Stimulated activated CD4-positive, alpha-beta T cell treated with anti-CD3 and anti-CD28 coated beads, TNF-alpha, amount 100 ng/mL, for 1 hour (primary cell): Measurements from ENCODE around the gene MOG.

Source experiments
- DNase-seq, 3 donors: peaks; one replicate each; pipeline ENCODE4 v3.0.0-alpha.2; 2020; ENCODE audit warnings: low read depth in 3 of 3, low spot score in 1 of 3

The MOG gene

DNA sequence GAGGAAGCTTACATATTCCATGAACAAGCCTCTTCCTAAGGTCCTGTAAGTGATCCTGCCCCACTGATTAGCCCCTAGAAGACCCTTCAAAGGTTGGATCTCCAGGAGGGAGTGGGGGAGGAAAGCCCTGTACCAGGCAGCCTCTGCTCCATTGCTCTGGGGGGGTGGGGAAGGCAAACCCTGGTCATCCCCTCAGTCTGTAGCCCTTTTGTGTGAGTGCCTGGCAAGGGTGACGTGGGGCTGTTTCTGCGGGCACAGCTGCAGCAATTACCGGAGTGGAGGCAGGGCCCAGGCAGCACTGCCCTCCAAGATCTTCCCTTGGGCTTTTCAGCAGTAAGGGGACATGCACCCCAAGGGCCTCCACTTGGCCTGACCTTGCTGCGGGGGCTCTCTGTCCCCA is at the start of gene MOG:
Gene MOG (plus strand): TSS at position 295 of the 400 bp plus-strand sequence. CDS start 118 bp downstream, outside the sequence.
- DNase-seq, result no peak

DNA sequence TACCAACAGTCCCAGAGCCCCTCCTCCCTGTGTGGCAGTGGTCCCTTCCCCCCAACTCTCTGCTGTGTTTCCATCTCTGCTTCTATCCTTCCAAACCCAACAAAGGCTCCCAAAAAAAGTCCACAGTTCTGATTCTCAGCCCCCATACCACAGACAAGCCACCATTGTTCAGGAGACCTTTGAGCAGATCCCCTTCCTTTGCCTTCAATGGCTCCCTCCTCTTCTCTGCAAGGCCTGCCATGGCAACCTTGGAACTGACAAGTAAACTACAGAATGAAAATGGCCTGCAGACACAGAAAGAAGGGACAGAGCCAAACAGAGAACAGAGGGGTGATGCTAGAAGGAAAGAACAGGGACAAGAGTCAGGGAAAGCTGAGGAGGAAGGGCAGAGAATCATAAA is 48.8 kb upstream of the MOG start:
- no peak for DNase-seq

DNA sequence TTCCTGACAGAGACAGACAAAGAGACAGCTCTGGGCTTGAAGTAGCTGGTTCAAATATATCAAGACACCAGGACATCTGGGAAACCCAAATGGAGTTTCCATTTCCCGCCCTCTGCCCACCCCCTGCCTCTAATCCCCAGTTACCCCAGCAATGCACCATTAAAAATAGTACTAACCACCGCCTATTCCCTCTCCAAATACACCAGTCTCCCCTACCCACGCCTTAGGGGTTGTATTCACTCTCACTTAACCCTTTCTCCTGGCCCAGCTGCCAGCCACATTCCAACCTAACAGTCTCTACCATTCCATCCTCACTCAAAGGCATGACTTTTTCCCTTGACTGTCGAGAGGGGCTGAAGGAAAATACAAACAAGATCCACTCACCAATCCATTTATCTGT is 46.4 kb upstream of the MOG start:
- DNase-seq, result no peak

DNA sequence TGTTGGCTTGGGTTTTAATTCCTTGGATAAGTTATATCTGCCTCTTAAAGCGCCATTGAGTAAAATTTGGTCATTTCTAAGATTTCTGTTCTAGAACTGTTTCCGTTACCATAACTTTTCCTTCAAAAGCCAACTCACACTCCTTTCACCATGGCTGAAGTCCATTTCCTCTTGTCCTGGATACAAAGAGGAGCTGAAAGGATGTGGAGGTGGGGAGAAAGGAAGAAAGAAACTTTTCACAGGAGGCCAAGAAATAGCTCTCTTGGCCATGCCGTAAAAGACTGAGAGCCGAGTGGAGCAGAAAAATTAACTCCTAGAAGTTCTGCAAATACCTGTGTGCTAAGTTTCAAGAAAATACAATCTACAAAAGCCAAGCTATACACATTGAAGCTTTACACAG is 45.5 kb upstream of the MOG start:
- no peak for DNase-seq

DNA sequence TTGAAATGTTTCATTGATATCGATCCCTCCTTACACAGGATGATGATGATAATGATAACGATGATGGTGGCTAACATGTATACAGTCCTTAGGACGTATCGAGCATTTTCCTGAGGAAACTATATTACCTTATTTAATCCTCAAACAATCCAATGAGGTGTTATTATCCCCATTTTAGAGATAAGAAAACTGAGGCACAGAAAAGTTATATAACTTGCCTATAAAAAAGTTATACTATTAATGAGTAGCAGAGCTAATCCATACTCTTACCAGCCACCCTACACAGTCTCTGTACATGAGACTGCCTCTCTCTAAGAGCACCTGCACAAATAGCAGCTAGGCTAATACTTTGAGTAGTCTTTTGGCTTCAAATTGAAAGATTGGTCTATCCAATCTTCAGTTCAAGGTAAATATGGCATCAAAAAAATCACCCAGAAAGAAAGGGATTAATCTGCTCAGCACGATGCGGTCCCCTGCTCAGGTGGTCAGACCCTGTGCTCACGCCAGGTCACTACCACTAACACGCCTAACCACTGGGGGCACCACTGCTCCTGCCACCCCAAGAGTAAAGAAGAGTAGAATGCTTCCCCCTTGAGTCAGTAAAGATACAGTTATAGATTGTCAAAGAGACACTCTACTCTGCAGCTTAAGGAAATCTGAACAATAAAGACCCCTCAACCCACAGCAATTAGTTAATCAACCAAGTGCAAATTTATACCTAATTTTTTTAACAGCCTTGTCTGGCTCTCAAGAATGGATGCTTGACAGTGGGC is 38.9 kb upstream of the MOG start:
- no peak for DNase-seq

DNA sequence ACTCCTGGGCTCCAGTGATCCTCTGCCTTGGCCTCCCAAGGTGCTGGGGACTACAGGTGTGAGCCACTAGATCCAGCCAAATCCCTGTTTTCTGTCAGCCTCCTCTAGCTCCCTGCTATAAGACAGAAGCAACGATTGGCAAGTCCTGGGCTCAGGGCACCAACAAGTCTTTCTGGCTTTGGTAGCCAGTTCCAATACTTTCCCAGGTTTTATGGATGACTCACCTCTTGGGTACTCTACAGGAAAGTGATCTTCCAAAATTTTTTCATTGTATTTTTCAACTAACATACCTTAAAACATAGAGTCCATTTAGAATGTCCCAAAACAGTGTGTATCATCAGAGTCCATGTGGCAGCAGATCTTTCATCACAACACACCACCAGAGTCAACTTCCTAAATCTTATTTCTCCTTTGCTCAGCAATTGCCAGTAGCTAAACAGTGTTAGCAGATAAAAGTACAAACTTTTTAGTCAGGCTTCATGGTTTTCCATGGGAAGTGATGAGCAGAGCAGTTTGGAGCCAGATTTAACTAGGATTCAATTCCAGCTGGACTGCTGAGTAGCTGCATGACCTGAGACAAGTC is 37.2 kb upstream of the MOG start:
- no peak for DNase-seq

DNA sequence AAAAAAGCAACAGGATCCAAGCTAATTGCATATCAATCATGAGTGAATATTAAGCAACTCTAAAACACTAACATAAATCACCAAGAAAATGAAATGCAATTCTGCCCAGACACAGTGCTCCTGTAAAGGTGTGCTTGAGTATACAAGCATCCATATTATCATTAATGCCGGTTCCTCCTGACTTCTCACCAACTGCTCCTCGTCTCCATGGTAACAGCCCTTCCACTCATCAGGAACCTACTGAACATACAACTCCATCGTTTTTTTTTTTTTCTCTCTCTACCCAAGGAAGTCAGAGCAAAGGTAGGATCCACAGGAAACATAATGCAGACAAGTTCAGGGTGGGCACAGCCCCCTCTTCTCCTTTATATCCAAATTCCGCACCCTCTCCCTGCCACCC is 36.3 kb upstream of the MOG start:
- no peak for DNase-seq

DNA sequence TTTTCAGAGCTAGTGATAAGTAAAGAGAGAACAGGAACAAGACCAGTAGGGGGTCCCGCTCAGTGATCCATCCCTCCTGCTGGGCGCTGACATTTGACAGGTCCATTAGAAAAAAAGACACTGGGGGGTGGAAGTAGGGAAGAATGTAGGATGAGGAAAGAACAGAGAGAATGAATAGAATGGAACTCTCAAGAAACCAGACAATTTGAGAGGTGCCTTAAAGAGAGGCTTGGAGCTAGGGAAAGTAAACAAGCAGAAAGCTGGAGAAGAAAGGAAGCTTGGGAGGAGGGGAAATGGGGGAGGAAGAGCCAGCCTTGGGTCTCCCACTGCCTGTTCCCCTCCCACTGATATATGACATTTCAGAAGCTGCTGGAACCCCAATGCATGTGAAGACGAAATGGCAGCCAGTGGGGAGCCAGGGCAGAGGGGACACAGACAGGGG is 32.4 kb upstream of the MOG start:
- no peak for DNase-seq

DNA sequence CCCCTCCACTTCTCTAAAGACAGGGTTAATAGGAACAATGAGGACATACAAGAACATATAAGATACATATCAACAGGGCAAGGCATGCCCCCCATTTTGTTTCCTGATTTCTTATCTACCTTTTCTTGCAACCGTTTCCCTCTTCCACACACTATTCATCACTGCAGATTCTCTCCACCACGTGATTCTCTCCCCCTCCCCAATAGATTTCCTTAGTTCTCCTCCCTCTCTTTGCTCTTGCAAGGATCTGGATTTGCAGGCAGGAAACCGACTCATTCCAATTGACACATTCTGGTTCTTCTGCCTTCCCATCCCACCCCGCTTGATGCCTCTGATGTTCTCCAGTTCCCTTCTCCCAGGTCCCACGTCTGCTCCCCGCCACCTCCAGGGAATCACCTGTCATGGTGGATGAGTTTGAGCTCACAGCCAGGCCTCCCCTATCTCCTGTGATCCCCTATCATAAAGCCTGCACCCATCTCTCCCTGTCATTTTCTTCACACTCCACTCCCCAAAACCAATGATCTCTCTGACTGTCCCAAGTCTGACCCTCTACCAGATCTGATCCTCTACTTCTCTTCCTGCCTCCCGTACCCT is 31.5 kb upstream of the MOG start:
- no peak for DNase-seq

DNA sequence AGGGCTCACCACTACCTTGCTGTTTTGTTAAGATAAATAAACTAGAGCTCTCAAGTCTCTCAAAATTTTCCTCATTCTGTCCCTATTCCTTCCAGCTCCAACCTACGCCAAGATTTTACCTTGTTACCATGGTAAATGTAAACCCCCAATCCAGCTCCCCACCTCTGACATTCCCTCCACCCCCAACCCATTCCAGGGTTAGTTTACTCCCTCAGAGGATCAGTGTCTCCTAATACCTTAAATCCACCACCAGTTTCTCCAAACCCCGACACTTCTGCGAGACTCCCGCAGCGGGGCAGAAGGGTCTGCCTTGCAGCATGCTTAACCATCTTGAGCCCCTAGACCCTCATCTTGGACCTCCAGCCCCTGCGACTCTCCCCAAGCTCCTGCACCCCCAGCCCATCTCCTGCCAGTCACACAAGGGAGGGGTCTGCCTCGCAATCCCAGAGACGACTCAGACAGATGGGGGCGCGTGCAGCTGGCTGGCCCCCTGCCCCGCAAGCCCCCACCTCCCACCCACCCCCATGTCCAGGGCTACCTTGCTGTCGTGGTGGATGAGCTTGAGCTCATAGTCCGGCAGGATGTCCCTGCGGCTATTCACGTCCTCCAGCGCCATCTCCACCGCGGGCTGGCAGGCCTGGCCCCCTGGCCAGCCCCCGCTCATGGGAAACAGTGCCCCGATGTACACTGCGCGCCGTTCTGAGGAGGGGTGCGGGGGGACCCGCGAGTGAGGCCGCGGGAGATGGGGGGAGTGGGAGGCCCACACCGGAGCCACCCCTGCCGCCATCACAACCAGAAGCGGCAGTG is 29.7 kb upstream of the MOG start:
- no peak for DNase-seq

DNA sequence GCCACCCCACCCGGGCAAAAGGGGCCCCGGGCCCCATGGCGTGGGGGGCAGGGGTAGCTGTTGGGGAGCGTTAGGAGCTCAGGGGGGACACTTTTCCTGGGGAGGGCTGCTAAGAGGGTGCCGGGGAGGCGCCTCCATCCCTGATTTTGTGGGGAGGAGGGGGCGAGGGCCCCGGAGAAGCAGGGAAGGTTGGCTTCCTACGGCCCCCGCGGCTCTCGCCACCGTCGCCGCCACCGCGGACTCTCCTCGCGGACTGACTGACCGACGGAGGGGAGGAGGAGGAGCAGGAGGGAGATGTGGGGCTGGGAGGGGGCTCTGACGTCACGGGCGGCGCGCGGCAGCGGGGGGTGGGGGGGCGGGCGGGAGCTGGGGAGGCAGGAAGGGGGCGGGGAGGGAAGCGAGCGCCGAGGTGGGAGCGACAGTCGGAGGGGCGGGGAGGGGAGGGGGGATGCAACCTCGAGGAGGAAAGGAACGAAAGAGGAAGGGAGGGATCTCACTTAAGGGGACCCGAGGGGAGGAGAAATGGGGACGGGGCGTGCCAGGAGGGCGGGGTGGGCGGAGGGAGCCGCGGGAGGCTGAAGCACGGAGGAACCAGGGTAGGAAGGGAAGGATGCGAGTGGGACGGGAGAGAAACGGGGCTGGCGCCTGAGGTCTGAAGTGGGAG is 29.0 kb upstream of the MOG start:
- peak in 1 of 3 donors; percentile 33 for DNase-seq

DNA sequence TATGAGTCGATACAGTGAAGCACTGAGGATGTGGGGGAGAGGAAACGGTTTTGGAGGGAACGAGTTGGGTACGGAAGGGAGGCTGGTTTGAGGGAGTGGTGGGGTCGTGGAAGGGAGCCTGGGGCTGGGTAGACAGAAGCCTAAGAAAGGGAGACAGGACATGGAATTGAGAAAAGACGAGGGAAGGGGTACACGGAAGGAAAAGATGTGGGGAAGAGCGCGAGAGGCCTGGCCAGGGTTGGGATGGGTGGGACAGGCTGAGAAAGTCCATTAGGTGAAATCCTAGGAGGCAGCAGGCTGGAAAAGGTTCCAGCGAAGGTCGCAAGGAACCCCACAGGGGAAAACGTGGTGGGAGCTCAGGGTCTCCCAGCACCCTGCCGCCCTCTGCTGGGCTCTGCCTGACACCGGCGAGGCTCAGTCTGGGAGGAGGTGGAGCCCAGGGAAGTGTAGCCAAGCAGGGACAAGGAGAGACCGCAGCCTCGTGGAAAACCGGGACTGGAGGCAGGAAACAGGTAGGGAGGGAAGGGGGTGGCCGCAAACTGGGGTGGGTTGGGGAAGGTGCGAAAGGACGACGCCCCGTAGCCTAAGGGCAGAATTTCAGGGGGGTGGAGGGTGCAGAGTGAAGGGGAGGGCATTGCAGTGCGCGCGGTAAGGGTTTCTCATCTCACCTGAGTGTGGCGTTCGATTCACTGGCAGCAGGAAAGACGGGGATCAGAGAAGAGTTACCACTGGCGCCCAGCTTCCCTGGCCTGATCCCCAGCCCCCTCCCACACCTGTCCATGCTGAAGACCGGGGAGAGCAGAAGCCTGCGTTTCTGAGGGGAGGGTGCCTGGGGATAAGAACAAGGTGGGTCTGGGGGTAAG is 28.2 kb upstream of the MOG start:
- peak in 1 of 3 donors; percentile 47 for DNase-seq

DNA sequence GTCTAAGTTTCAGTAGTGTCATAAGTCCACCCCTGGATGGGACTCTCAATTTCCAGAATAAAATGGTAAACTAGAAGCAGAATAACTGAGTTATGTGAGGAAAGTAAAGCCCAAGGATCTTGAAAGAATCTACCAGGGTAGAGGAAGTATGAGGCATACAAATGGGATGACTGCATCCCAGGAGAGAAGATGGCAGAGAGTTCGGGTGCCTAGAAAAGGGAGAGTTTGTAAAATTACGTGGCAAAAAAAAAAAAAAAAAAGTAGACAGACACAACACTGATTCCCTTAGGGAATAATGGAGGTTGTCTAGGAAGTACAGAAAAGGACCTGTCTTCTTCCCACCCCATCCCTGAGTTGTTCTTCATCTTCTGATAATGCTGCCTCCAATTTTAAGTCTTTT is 27.3 kb upstream of the MOG start:
- no peak for DNase-seq

DNA sequence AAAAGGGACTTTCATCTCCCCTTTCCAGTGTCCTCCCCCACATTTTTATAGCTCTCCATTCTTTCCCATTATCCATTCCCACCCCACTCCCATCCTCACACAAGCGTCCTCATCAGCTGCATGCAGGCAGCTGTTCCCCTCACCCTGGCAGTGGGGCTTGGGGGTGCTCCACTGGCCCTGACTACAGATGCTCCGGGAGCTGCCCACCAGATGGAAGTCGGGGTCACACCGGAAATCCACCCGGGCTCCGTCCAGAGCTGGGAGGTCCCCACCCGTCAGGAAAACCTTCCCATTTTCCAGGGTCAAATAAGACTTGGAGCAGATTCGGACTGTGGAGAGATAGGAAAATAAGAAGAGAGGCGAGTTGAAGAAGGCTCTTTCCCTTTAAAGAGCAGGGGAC is 26.6 kb upstream of the MOG start:
- no peak for DNase-seq

DNA sequence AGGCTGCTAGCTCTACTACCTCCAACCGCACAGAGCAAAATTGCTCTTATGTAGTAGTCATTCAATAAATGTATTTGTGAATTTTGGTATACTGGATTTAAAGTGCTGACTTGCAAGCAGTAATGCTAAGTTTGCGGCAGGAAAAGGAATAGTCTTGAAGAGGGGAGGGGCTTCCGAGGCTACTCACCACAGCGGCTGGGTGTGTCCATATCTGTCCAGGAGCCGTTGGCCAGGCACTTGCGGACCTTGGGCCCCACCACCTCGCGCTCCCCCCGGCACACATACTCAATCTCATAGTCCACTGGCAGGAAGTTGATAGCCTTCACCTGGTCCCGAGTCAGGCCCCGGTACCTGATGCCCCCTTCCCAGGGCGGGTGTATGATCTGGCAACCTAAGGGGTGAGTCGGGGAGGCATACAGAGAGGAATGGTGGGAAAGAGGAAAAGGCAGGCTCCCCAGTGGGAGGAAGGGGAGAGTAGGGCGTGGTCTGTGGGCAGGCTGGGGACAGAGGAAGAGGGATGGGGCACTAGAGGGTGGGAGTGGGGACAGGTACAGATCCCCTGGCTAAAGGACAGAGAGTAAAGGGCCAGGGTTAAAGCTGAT is 25.6 kb upstream of the MOG start:
- no peak for DNase-seq

DNA sequence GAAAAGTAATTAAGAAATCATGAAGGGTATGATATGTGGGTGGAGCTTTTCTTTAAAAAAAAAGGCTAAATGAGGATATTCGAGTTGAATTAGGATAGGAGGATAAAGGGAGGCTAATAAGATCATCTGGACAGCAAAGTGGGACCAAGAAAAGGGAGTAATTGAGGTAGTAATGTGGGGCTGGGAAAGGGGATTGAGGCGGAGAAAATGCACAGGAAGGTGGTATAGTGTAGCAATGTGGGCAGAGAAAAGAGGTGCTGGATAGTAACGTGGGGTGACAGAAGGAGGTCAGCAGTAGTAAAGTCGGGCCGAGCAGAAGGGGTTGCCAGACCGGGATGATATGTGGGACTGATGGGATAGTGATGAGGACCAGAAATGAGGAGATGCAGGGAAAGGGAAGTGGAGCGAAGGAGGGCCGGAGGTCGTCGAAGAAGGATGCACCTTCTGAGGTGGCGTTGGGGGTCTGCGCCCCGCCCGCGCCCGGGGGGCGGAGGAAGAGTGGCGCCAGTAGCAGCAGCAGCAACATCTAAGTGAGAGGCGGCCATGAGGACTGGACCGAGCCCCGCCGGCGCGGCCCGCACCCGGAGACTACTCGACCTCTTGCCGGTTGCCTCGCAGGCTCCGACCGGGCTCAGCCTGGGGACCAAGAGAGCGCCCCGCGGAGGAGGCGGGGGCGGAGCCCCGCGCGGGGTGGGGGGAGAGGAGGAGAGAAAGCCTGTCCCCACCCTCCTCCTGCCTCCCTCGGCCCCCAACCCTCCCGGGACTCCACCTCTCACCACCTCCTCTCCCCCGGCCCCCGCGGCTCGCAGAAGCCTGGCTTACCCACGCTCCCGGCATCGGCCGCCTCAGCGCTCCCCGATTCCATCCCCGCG is 24.8 kb upstream of the MOG start:
- DNase-seq, result peak in 1 of 3 donors; percentile 27

DNA sequence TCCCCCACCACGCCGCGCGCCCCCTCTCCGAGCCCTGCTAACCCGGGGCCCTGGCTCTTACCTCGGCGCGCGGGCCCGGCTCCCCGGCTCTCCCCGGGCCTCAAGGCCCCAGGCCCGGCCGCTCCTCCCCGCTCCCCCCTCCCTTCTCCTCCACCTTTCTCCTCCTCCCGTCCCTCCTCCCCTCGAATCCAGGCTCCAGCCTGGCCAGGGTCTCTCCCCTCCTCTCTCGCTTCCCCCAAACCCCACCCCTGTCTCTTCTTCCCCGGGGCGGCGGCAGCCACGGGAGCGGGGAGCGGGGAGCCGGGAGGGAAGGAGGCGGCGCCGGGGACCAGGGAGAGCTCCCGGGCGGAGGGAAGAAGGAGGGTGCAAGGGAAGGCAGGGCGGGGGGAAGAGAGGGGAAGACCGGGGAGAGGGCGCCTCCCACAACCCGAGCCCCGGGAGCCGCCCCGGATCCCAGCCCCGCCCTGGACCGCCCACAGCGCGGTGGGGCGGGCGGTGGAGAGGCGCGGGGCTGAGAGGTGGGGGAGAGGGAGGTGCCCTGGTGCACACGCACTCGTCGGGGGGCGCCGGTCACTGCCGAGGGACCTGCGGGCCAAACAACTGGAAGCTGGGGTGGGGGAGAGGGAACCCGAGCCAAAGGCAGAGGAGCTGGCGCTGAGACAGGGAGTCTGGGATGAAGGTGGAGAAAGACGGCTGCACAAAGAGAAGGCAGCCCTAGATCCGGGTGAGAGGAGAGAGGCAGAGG is 23.9 kb upstream of the MOG start, which contains the start of gene GABBR1:
Gene GABBR1 (minus strand): TSS at position 395 of the 745 bp plus-strand sequence. CDS start 798 bp downstream, outside the sequence.
- DNase-seq, result peak in 2 of 3 donors; percentile 42 to 62

DNA sequence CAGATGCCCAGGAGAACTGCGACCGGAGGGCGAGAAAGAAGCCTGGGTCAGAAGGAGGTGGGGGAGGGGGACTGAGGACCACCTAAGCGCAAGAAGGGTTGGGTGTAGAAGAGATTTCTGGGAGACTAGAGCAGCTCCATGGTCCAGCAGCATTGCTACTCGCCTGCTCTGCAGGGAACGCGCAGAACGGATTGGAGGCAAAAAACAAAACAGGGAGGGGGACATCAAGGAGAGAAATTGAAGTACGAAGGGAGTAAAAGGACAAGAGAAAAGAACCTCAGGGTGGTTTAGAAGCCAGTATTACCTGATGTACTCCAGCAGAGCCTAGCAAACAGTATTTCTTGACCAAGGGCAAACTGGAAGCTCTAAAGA is 23.4 kb upstream of the MOG start:
- DNase-seq, result no peak
